Measurements from ENCODE around the gene PSENEN. TPM values are rescaled to one million over a fixed set of nuclear protein-coding genes. Genes with fewer than 3 reads are reported as not detected.
"Not testable (repeated sequence)": the region's sequence is repeated elsewhere in the genome, so short reads cannot be mapped to it uniquely, and the experiment has no call there.

The PSENEN gene
- total and polyA plus RNA-seq, 7 donors: 34.7 to 116 (median 41.0) TPM

- no peak for TF ChIP-seq CTCF (IDR thresholded peaks at IDR 0.05)
- no peak for DNase-seq
- no peak for ATAC-seq
- H3K9me3 ChIP-seq: no peaks in the 10 kb centered on the region
- intact Hi-C loops (cut with DNase I): no loop called here
- no peaks in the 10 kb centered on the region for H3K27me3 ChIP-seq (ENCODE audit: insufficient read depth in 3 of 3, low read length in 2 of 3)
- H3K4me1 ChIP-seq: peaks cover 14% of the 10 kb centered on the region
- H3K27ac ChIP-seq: no peak overlapping the region
- peaks cover 11 to 65% of the 10 kb centered on the region in 2 donors for H3K36me3 ChIP-seq (ENCODE audit: insufficient read depth in 1 of 2, low read depth in 1 of 2)
- no peak overlapping the region for H3K4me3 ChIP-seq
- 91 to 94% (median 92%) methylated on average over 16 of the region's 16 CpGs for WGBS, 3 donors
Observed at GRCh38 chr19:35721374-35721773, 24.1 kb upstream of the PSENEN start.

GRCh38 chr19:35722461-35722860, 23.0 kb upstream of the PSENEN start:
- Histone ChIP-seq H3K4me1 (peaks cover 14% of the 10 kb centered on the region), H3K4me3 (no peak overlapping the region), H3K36me3 (ENCODE audit: insufficient read depth in 1 of 2, low read depth in 1 of 2) (peaks cover 13 to 76% of the 10 kb centered on the region in 2 donors), H3K9me3 (no peaks in the 10 kb centered on the region), H3K27ac (no peak overlapping the region), H3K27me3 (ENCODE audit: insufficient read depth in 3 of 3, low read length in 2 of 3) (no peaks in the 10 kb centered on the region)
- TF ChIP-seq CTCF (IDR thresholded peaks at IDR 0.05): no peak
- no peak for ATAC-seq
- WGBS, 3 donors: 90 to 96% (median 94%) methylated on average over 14 of the region's 14 CpGs
- no peak for DNase-seq
- intact Hi-C loops (cut with DNase I): no loop called here

- H3K27me3 ChIP-seq (ENCODE audit: insufficient read depth in 3 of 3, low read length in 2 of 3): no peaks in the 10 kb centered on the region
- H3K4me1 ChIP-seq: peaks cover 14% of the 10 kb centered on the region
- DNase-seq (no peak), ATAC-seq (no peak)
- TF ChIP-seq CTCF (IDR thresholded peaks at IDR 0.05): no peak
- H3K9me3 ChIP-seq: no peaks in the 10 kb centered on the region
- H3K36me3 ChIP-seq (ENCODE audit: insufficient read depth in 1 of 2, low read depth in 1 of 2): peaks cover 14 to 80% of the 10 kb centered on the region in 2 donors
- H3K27ac ChIP-seq: no peak overlapping the region
- 89 to 90% (median 90%) methylated on average over 15 to 16 of the region's 16 CpGs for WGBS, 3 donors
- intact Hi-C loops (cut with DNase I): no loop called here
- H3K4me3 ChIP-seq: no peak overlapping the region
Observed at GRCh38 chr19:35722897-35723296, 22.6 kb upstream of the PSENEN start.

- no peak overlapping the region for H3K4me3 ChIP-seq
- TF ChIP-seq CTCF (IDR thresholded peaks at IDR 0.05): no peak
- no peak overlapping the region for H3K27ac ChIP-seq
- no peak for ATAC-seq
- no peaks in the 10 kb centered on the region for H3K27me3 ChIP-seq (ENCODE audit: insufficient read depth in 3 of 3, low read length in 2 of 3)
- intact Hi-C loops (cut with DNase I): loop anchor here in 1 of 2 donors (2.0 kb wide), 1 partner anchor 15 kb away; no protein-coding TSS in a partner anchor
- no peak for DNase-seq
- no peaks in the 10 kb centered on the region for H3K9me3 ChIP-seq
- WGBS, 3 donors: 91 to 94% (median 93%) methylated on average over 24 of the region's 24 CpGs
- H3K36me3 ChIP-seq (ENCODE audit: insufficient read depth in 1 of 2, low read depth in 1 of 2): peaks cover 14 to 88% of the 10 kb centered on the region in 2 donors
- peaks cover 14% of the 10 kb centered on the region for H3K4me1 ChIP-seq
Observed at GRCh38 chr19:35723671-35724070, 21.8 kb upstream of the PSENEN start.

GRCh38 chr19:35724132-35724531, 21.3 kb upstream of the PSENEN start:
- H3K4me1 ChIP-seq; H3K9me3 ChIP-seq; H3K27me3 ChIP-seq (ENCODE audit: insufficient read depth in 3 of 3, low read length in 2 of 3); H3K27ac ChIP-seq; H3K4me3 ChIP-seq; ATAC-seq; DNase-seq: not testable (repeated sequence)
- WGBS, 3 donors: 93 to 98% (median 96%) methylated on average over 7 of the region's 7 CpGs
- peaks cover 16 to 93% of the 10 kb centered on the region in 2 donors for H3K36me3 ChIP-seq (ENCODE audit: insufficient read depth in 1 of 2, low read depth in 1 of 2)
- intact Hi-C loops (cut with DNase I): loop anchor here in 1 of 2 donors (2.0 kb wide), 1 partner anchor 15 kb away; no protein-coding TSS in a partner anchor

Data from psoas muscle (tissue), 8 donors.